ENCODE measurements around the gene SLC10A2.

DNA sequence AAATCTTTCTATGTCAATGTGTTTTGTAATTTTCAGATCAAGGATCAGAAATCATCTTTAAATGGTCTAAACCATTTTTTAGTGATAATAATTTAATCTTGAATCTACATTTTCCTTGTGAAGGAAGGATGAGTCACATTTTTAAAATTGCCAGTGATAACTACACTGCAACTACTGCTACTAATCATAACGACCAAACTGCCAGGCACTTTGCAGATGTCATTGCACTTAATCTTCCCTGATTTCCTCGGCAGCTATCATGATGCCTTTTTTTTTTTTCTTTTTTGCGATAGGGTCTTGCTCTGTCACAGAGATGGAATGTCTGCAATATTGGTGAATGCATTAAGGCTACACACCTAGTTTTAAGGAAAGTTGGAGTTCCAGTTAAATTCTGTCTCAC, 41.4 kb upstream of the SLC10A2 start:
- TF ChIP-seq POLR2A (IDR thresholded peaks at IDR 0.05) = no peak
- TF ChIP-seq, protein P1, sequence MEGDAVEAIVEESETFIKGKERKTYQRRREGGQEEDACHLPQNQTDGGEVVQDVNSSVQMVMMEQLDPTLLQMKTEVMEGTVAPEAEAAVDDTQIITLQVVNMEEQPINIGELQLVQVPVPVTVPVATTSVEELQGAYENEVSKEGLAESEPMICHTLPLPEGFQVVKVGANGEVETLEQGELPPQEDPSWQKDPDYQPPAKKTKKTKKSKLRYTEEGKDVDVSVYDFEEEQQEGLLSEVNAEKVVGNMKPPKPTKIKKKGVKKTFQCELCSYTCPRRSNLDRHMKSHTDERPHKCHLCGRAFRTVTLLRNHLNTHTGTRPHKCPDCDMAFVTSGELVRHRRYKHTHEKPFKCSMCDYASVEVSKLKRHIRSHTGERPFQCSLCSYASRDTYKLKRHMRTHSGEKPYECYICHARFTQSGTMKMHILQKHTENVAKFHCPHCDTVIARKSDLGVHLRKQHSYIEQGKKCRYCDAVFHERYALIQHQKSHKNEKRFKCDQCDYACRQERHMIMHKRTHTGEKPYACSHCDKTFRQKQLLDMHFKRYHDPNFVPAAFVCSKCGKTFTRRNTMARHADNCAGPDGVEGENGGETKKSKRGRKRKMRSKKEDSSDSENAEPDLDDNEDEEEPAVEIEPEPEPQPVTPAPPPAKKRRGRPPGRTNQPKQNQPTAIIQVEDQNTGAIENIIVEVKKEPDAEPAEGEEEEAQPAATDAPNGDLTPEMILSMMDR (IDR thresholded peaks at IDR 0.05) = no peak
